GM11168 (cell line): ENCODE data around the gene SEPTIN1.

Experiments used
- in situ Hi-C: fragments of 300-500 bp; cut with MboI; formaldehyde crosslinking; loops from one replicate; pipeline ENCODE4 v1.12.0; 2022; ENCODE audit warnings: low sequenced_read_pairs; ENCODE audit not compliant: unreplicated experiment

Gene SEPTIN1

DNA sequence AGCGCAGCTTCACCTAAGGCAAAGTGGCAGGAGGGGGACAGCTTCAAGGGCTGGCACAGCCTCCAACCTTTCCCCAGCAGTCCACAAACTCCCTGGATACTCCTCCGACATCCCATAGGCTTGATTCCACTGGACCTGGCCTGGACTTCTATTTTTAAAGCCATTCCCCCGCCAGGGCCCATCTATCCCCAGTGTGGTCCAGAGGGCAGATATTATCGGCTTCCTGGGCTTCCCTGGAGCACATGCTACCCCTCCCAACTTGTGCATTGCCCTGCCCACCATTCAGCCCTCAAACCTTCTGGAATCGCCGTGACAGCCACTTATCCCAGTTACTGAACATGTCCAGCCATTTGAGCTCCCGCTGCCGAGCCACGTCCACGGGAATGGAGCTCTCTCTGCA, 17.2 kb downstream of the SEPTIN1 start:
- in situ Hi-C loops: loop anchor here (25.0 kb wide), 1 partner anchor 153 kb away; no protein-coding TSS in a partner anchor

GRCh38 chr16:30361180-30361579, 21.2 kb downstream of the SEPTIN1 start:
- in situ Hi-C loops: loop anchor here (25.0 kb wide), 1 partner anchor 149 kb away; no protein-coding TSS in a partner anchor

DNA sequence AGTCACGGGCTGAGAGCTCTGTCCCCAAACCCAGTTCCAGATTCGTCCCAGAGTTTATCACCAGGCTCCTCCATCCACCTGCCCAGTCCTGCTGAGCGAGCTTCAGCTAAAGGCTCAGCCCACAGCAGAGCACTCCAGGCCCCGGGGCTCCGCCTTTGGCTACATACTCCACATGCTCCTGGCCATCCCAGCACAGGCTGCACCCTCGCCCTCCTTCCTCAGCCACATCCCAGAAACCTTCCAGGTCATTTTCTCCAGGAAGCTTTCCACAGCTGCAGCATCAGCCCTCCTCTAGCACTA, 22.5 kb downstream of the SEPTIN1 start:
- in situ Hi-C loops: loop anchor here (25.0 kb wide), 1 partner anchor 148 kb away; no protein-coding TSS in a partner anchor

DNA sequence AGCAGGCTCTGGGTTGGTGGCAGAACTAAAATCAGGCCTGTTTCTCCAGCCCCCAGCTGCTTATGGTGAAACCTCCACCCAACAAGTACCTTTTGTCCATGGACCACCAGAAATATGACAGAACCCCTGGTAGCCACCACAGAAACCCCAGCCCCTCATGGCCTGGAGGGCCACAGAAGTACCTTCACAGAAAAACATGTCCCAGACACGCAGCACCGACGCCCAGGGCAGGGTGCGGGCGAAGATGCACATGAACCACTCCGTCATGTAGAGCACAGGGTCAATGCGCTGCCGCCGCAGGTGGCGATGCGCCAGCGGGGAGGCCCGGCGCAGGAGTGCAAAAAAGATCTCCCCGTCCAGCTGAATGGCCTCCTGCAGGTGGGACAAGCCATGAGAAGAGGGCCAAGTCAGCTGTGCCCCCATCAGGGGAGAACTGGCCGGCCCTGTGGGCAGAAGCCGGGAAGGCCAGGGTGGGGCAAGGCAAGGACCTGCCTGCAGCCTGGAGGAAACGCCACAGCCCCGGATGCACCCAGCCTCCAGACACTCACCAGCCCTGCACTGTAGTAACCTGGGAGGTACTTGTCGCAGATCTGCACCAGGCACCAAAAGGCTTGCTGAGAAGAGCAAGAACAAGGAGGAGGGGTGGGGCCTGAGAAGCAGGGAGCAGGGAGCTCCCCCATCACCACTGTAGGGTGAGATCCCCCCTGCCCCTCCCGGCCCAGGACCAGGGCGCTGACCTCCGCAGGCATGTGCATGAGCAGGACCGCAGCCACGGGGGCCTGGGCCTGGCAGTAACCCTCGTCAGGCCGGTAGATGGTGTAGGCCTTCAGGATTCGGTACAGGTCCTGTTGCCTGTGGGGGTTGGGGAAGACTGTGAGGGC, 23.1 kb downstream of the SEPTIN1 start:
- in situ Hi-C loops: loop anchor here (25.0 kb wide), 1 partner anchor 147 kb away; no protein-coding TSS in a partner anchor

- in situ Hi-C loops: loop anchor here (25.0 kb wide), 1 partner anchor 146 kb away; no protein-coding TSS in a partner anchor
Observed at GRCh38 chr16:30358577-30358936, 23.8 kb downstream of the SEPTIN1 start.

DNA sequence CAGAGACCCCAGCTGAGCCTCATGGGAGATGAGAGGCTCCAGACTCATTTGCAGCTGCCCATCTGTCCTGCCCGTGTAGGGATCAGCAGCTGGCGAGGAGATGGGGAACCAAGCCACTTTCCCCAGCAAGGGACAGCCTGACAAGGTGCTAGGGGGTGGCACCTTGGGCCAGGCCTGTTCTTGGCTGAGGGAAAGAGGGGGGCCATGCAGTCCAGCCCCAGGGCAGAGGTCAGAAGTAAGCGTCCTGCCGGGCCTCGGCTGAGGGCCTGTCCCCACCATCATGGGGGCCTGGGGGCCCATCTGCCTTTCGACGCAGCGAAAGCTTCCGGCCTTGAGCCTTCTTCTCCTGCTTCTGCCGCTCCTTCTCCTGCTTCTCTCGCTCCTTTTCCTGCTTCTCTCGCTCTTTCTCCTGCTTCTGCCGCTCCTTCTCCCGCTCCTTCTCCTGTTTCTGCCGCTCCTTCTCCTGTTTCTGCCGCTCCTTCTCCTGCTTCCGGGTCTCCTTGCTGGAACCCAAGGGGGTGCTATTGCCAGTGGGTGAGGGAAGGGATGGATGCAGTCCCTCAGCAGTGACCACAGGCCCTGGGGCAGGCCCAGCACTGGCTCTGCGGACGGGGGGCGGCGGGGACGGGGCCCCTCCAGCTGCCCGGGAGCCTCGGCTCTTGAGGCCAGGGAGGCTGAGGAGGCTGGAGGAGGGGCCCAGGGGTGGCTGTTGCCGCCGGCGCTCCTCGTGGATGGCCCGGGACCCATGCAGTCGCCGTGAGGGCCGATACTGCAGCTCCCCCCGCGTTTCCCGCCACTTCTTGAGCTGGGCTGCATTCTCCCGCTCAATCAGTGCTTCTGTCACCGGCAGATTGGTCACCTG, 24.4 kb downstream of the SEPTIN1 start:
- in situ Hi-C loops: loop anchor here (25.0 kb wide), 1 partner anchor 146 kb away; no protein-coding TSS in a partner anchor

DNA sequence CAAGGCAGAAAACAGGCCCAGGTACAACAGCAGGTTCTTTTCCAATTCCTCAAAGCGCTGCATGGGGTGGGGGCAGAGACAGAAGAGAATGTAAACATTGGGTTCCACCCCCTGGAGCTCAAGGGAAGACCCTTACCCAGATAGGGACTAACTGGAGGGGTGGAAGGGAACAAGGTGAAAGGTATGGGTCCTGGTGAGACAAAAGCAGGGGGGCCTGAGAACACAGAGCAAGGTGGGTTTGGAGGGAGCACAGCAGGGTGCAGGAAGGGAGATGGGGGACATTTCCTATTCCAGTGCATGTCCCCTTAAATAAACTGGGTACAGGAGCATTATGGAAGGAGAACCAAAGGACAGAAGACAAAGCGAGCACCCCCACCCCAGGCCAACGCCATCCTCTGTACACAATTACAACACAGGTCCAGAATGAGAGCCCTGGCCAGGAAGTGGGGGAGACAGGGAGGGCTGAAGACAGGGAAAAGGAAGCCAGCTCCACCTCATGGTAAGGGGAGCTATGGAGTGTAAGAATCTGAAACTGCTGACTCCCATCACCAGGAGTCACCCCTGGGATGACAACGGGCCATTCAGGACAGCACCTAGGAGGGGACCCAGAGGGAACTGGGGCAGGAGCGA, 25.2 kb downstream of the SEPTIN1 start:
- in situ Hi-C loops: loop anchor here (25.0 kb wide), 1 partner anchor 145 kb away; no protein-coding TSS in a partner anchor

GRCh38 chr16:30356401-30357084, 25.8 kb downstream of the SEPTIN1 start:
- in situ Hi-C loops: loop anchor here (25.0 kb wide), 1 partner anchor 144 kb away; no protein-coding TSS in a partner anchor

- in situ Hi-C loops: loop anchor here (25.0 kb wide), 1 partner anchor 144 kb away; no protein-coding TSS in a partner anchor
Observed at GRCh38 chr16:30355954-30356308, 26.4 kb downstream of the SEPTIN1 start.

DNA sequence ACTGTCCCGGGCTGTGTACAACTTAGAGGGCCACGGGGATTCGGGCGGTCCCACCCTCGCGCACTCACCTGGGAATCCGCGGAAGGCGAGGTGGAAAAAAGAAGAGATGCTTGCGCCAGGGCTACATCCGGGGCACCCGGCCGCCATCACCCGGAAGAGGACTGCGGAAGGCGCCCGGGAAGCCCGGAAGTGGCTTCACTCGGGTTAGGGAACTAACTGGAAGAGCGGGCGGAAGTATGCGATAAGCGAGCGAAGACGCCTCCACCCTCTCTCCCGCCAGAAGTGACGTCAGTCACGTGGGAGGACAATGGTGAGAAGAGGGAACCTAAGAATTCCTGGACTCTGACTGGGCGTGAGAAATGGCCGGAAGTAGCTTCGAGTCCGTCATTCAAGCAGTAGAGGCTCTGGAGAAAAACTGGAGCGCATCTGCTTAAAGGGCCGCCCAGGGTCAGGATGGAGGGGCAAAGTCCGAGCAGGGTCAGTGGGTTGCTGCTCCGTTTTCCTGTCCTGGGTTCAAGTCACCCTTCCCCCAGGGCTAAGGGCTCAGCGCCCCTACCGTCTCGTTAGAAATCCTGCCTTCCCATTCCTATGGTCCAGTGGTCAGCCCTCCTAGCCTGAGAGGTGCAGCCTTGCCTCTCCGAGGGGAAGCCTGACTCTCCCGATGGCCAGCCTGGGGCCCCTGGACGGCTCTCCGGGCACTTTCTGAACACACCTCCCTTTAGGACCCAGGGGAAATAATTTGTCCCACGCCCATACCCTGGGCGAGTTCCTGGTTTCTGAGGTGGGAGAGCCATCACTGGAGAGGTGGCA, 27.0 kb downstream of the SEPTIN1 start, which contains the start of gene CD2BP2:
Gene CD2BP2, minus strand, starts transcription at position 165 of the 810 bp plus-strand sequence. CDS start 627 bp downstream, outside the sequence.
- in situ Hi-C loops: loop anchor here (25.0 kb wide), 1 partner anchor 143 kb away; no protein-coding TSS in a partner anchor

DNA sequence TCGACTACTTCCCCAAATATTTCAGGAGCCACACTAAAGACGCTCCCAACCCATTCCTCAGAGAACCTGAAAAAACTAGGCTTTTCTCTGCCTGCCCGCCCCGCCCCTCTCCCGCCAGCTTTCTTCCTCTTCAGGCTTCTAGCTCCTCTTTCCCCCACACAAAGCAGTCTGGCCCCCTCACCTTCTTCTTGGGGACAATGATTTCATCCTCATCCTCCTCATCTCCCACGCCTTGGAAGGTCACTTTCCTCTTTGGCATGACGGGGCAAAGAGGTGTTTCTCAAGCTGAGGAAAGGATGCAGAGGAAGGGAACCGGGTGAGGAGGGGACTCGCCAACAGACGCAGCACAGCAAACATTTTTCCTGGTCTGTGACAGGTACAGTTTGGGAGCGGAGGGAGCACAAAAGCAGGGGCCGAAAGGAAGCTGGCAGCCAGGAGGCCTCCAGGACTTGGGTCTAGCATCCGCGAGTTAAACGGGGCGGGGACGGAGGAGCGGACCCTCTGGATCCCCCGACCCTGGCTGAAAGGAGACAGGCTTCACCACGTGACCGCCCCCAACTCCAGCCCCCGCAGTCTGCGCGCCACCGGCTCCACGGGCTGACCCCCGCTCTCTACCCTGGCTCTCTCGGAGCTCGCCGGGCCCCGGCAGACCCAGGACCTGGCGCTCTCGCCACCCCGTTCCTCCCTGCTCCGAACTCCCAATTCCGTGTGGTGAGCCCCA, 27.8 kb downstream of the SEPTIN1 start:
- in situ Hi-C loops: loop anchor here (25.0 kb wide), 1 partner anchor 142 kb away; no protein-coding TSS in a partner anchor

DNA sequence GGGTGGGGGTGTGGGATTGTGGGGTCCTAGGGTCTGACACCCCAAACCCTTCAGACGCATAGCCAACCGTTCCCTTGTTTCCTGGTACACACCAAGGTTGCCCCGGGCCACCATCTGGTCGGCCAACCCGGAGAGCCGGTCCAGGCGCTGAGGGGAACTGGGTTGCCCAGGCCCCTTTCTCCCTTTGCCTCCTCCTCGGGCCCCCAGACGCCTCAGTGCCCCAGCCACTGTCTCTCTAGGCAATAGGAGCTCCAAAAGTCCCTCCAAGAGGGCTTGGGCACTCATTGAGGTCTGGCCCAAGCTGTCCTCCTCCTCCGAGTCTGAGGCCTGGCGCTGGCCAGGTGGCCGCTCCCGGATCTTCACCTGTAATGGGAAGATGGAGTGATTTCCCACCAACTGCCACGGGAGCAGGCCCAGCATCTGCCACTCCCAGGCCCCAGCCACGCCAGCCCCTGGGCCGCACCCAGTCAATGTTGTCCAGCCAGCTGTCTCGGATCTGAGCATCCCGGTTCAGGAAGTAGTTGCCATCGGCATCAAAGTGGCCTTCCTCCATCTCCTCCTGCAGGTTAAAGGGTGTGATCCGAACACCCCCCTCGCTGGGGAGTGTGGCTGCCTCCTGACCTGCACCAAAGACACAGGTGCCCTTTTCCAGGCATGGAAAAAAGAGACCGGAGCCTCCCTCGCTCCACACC, 28.8 kb downstream of the SEPTIN1 start:
- in situ Hi-C loops: loop anchor here (25.0 kb wide), 1 partner anchor 141 kb away; no protein-coding TSS in a partner anchor

- in situ Hi-C loops: loop anchor here (25.0 kb wide), 1 partner anchor 140 kb away; no protein-coding TSS in a partner anchor
Observed at GRCh38 chr16:30352488-30353401, 29.6 kb downstream of the SEPTIN1 start.

DNA sequence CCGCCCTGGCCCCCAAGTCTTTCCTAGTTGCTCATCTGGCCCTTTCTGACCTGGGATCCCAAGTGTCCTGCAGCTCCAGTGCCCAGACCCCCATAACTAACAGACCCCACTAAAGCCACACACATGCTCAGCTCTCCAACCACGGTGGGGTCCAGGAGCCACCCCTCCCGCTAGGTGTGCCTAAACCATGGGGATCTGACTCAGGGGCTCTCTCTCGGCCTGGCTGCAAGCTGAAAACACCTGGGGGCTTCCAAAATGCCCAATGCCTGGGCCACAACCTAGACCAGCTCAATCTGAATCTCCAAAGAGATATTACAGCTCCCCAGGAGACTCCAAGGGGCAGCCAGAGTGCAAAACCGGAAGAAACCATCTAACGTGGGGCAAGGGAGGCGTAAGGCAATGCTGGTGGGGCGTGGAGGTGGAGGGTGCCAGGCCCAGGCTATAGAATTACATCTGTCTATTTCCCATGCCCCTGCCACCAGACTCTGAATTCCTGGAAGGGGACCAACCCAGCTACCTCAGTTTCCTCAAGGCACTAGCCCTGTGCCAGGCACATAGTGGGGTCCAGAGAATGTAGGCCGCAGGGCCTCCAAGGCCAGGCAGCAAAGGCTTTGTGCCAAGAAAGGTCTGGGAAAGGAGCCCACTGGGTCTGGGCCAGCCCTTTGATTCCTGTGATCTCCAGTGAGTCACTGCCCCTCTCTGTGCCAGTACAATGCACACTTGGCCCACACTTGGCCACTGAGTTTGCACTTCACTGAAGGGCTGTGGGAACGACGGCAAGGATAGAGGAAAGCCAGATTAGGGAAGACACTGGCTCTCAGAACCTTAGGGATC, 30.6 kb downstream of the SEPTIN1 start:
- in situ Hi-C loops: loop anchor here (25.0 kb wide), 1 partner anchor 140 kb away; no protein-coding TSS in a partner anchor

DNA sequence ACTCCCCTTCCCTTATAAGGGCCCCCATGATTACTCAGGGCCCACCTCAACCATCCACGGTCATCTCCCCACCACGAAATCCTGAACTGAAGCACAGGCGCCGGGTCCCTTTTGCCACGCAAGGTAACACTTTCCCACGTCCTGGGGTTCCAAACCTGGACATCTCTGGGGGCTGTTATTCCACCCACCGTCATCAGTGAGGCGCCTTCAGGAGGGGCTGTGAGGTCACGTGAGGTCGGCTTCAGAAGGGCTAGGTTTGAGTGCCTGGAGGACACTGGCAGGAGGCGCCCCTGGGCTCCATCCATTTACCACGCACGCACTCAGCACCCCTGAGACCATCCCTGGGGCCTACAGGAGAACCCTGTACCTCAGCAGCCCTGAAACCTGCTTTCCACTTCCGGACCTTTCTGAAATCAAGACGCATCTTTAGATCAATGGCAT, 31.3 kb downstream of the SEPTIN1 start:
- in situ Hi-C loops: loop anchor here (25.0 kb wide), 1 partner anchor 139 kb away; no protein-coding TSS in a partner anchor
